Neutrophil (primary cell): ENCODE results near the gene KIF15.

Source experiments
- H3K27ac ChIP-seq: fragments of 200-600 bp; sonication (generic); 2 replicates; pipeline ENCODE4 v1.5.1; 2016; ENCODE audit warnings: mild to moderate bottlenecking, moderate library complexity
- H3K27me3 ChIP-seq: fragments of 200-600 bp; sonication (generic); 2 replicates; pipeline ENCODE4 v1.6.0; 2016; ENCODE audit warnings: mild to moderate bottlenecking
- H3K36me3 ChIP-seq: fragments of 200-600 bp; sonication (generic); 2 replicates; pipeline ENCODE4 v1.5.1; 2017
- H3K4me1 ChIP-seq, 2 experiments: fragments of 200-600 bp in 1 of 2; sonication (generic) in 1 of 2; 1 replicate in 1 of 2; 2 replicates in 1 of 2; pipeline versions ENCODE4 v1.5.1 to v1.6.1; 2013 to 2016; ENCODE audit warnings: low read depth in 1 of 2, low read length in 1 of 2, mild to moderate bottlenecking in 1 of 2, moderate library complexity in 1 of 2; ENCODE audit not compliant: control insufficient read depth in 1 of 2, insufficient read depth in 1 of 2
- H3K4me3 ChIP-seq, 2 experiments: fragments of 200-600 bp in 1 of 2; sonication (generic) in 1 of 2; 1 replicate in 1 of 2; 2 replicates in 1 of 2; pipeline ENCODE4 v1.5.1; 2013 to 2016; ENCODE audit warnings: low read depth in 1 of 2, low read length in 1 of 2, mild to moderate bottlenecking in 1 of 2, moderate library complexity in 1 of 2
- H3K9me3 ChIP-seq: fragments of 200-600 bp; sonication (generic); 2 replicates; pipeline ENCODE4 v1.5.1; 2016
- TF ChIP-seq, protein P1 (sequence below): fragments of 200-600 bp; sonication (generic); IDR thresholded peaks from 2 replicates; pipeline ENCODE4 v1.5.1; 2016; ENCODE audit warnings: antibody characterized with exemption

Gene KIF15

DNA sequence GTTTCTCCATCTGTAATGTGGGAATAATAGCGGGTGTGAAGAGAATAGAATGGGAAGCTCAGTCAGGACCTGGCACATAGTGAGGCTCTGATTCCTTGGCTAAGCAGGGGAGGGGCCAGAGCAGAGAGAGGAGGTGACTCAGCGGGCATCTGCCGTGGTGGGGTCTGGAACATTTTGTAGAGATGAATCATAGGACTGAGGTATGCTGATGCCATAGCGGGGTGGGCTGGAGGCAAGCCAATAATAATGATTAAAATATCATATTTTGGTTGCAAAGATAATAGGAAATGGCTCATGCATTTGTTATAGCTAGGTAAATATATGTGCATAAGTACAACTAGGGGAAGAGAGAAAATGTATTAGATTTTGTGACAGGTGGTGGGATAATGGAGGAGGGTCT lies 124.0 kb downstream of the KIF15 start:
- TF ChIP-seq, protein P1, sequence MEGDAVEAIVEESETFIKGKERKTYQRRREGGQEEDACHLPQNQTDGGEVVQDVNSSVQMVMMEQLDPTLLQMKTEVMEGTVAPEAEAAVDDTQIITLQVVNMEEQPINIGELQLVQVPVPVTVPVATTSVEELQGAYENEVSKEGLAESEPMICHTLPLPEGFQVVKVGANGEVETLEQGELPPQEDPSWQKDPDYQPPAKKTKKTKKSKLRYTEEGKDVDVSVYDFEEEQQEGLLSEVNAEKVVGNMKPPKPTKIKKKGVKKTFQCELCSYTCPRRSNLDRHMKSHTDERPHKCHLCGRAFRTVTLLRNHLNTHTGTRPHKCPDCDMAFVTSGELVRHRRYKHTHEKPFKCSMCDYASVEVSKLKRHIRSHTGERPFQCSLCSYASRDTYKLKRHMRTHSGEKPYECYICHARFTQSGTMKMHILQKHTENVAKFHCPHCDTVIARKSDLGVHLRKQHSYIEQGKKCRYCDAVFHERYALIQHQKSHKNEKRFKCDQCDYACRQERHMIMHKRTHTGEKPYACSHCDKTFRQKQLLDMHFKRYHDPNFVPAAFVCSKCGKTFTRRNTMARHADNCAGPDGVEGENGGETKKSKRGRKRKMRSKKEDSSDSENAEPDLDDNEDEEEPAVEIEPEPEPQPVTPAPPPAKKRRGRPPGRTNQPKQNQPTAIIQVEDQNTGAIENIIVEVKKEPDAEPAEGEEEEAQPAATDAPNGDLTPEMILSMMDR: no peak
- no peak overlapping the region for H3K4me3 ChIP-seq
- no peaks in the 10 kb centered on the region for H3K36me3 ChIP-seq
- no peak overlapping the region for H3K27ac ChIP-seq
- H3K4me1 ChIP-seq: no peaks in the 10 kb centered on the region
- H3K9me3 ChIP-seq: no peaks in the 10 kb centered on the region
- no peaks in the 10 kb centered on the region for H3K27me3 ChIP-seq

DNA sequence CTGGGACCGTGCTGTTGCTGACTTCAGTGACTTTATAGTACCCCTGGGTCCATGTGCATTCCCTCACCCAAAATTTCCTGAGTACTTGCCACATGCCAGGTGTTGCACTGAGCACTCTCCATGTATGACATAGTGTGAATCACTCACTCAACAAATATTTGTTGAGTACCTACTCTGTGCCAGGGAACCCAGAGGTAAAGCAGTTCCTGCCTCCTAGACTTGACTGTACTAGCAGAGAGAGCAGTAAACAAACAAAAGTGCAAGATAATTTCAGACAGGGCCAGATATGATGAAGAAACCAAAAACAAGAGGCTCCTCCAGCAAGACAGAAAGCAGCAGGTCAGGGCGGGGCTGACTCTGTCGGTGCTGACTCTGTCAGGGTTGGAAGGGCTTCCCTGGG lies 125.0 kb downstream of the KIF15 start:
- no peaks in the 10 kb centered on the region for H3K4me1 ChIP-seq

DNA sequence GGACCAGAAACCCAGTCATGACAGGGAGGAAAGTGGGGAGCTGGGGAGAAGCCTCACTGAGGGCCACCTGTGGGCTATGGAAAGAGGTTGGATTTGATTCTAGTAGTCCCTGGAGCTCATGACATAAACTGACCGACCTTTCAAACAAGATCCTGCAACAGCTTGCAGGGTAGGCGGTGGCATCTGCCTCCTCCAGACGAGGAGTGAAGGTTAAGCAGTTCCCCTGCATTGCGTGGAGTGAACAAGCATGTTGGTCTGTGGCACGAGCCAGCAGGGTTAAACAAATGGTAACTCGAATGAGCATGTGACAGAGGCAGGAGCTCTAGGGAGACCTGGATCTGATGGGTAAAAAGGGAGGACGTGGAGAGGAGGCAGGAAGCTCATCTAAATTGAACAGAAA lies 125.5 kb downstream of the KIF15 start:
- Histone ChIP-seq H3K9me3 (no peaks in the 10 kb centered on the region), H3K27me3 (no peaks in the 10 kb centered on the region), H3K36me3 (no peaks in the 10 kb centered on the region), H3K27ac (no peak overlapping the region), H3K4me3 (no peak overlapping the region), H3K4me1 (no peaks in the 10 kb centered on the region)
- TF ChIP-seq, protein P1: no peak

More for the DNA sequence above, 125.0 kb downstream of the KIF15 start:
- no peaks in the 10 kb centered on the region for H3K27me3 ChIP-seq
- H3K27ac ChIP-seq: no peak overlapping the region
- H3K36me3 ChIP-seq: no peaks in the 10 kb centered on the region
- H3K4me3 ChIP-seq: no peak overlapping the region
- H3K9me3 ChIP-seq: no peaks in the 10 kb centered on the region
- TF ChIP-seq, protein P1: no peak

DNA sequence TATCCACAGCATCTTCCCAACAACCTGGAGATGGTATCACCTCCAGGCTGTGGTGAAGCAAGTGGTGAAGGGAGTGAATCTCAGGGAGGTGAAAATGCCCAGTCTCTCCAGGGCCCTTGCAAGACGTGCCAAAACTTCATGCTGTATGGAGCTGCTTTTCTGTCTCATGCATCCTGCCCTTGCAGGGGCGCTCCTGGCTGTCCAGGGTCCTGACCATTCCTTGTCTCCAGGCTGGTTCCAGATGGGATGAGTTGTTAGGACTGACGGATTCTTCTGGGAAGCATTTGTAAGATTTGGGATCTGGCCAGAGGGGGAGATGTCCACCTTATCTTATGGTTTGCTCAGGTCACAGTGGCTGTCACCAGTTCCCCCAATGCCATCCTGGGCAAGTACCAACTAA lies 128.7 kb downstream of the KIF15 start:
- no peaks in the 10 kb centered on the region for H3K4me1 ChIP-seq
- no peaks in the 10 kb centered on the region for H3K36me3 ChIP-seq
- TF ChIP-seq, protein P1: no peak
- H3K27ac ChIP-seq: no peak overlapping the region
- H3K27me3 ChIP-seq: no peaks in the 10 kb centered on the region
- no peaks in the 10 kb centered on the region for H3K9me3 ChIP-seq
- no peak overlapping the region for H3K4me3 ChIP-seq

DNA sequence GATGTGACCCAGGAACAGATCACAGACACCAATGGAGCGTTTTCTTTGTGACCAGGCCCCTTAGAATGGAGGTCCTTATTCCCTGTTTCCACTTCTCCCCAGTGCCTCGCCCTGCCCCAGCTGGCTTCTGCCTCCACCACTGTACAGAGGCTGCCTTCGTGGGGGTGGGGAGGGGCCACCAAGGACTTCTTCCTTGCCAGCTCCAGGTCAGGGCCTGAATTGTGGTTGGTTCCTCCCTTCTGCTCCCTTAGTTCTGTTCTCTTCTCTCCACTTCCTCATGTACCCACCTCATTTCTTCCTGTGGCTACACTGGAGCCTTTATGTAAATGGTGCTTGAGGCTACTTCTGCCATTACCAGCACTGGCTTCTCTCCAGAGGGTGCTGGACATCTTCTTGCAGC lies 129.3 kb downstream of the KIF15 start:
- TF ChIP-seq, protein P1: no peak
- no peaks in the 10 kb centered on the region for H3K9me3 ChIP-seq

DNA sequence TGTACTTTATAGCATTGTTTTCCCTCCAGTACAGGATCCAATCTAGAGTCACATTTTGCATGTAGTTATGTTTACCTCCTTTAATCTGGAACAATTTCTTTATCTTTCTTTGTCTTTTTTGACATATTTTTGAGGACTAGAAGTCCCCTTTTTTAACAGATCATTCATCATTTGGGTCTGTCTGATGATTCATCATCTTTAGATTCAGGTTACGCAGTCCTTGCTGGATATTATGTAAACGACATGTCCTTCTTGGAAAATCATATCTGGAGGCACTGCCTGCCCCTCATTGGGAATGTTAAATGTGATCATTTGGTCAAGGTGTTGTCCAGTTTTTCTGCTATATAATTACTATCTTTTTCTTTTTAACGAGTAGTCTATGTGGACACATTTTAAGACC lies 131.1 kb downstream of the KIF15 start:
- Histone ChIP-seq H3K36me3 (no peaks in the 10 kb centered on the region), H3K4me1 (no peaks in the 10 kb centered on the region), H3K27ac (no peak overlapping the region), H3K4me3 (no peak overlapping the region), H3K9me3 (no peaks in the 10 kb centered on the region), H3K27me3 (no peaks in the 10 kb centered on the region)
- TF ChIP-seq, protein P1: no peak

More for the DNA sequence above, 129.3 kb downstream of the KIF15 start:
- Histone ChIP-seq H3K27me3 (no peaks in the 10 kb centered on the region), H3K27ac (no peak overlapping the region), H3K4me3 (no peak overlapping the region), H3K4me1 (no peaks in the 10 kb centered on the region), H3K36me3 (no peaks in the 10 kb centered on the region)
